Tibial nerve (tissue), 4 donors: ENCODE data around the gene TNFRSF21.

Source experiments
- CTCF ChIP-seq, 5 experiments: fragments of 200-600 bp in 3 of 5; fragments of 450-650 bp in 2 of 5; sonication (generic) in 3 of 5; IDR thresholded peaks; one replicate each; pipeline ENCODE4 v1.5.1; 2016 to 2019; ENCODE audit warnings: antibody characterized with exemption in 5 of 5, mild to moderate bottlenecking in 3 of 5, moderate library complexity in 2 of 5
- EP300 ChIP-seq, 2 donors: sonication (generic); formaldehyde crosslinking; IDR thresholded peaks; one replicate each; pipeline ENCODE4 v1.6.1; 2017; ENCODE audit warnings: antibody characterized with exemption in 2 of 2, mild to moderate bottlenecking in 1 of 2
- POLR2A ChIP-seq, 2 donors: fragments of 450-650 bp; IDR thresholded peaks; one replicate each; pipeline ENCODE4 v1.6.1; 2017; ENCODE audit warnings: antibody characterized with exemption in 2 of 2, mild to moderate bottlenecking in 2 of 2, moderate library complexity in 2 of 2

- TF ChIP-seq POLR2A (IDR thresholded peaks at IDR 0.05): no peak
- TF ChIP-seq CTCF (IDR thresholded peaks at IDR 0.05): no peak
- TF ChIP-seq EP300 (IDR thresholded peaks at IDR 0.05): no peak
Measured at GRCh38 chr6:47298475-47298874, 11.2 kb downstream of the TNFRSF21 start.
